Activated CD4-positive, alpha-beta T cell treated with anti-CD3 and anti-CD28 coated beads, Interleukin-2, amount 50 U/mL, for 48 hours (primary cell): Measurements from ENCODE around the gene OTUD5.
"Not testable (repeated sequence)": the region's sequence is repeated elsewhere in the genome, so short reads cannot be mapped to it uniquely, and the experiment has no call there.

Source experiments
- DNase-seq, 2 experiments: peaks; one replicate each; pipeline ENCODE4 v3.0.0-alpha.2; 2020

The OTUD5 gene

DNA sequence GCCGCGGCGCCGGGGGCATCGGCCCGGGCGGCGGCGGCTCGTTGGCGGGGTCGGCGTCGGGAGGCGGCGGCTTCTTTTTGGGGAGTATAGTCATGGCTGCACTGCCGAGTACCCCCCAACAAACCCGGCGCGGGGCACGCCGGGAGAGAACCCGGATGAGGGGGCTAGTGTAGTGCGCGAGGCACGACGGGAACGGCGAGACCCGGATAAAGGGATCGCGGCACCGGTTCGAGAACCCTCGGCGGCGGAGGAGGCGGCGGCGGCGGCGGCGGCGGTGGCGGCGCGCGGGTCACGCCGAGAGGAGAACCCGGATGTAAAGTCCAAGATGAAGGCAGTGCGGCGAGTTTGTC, at the start of gene OTUD5:
TSS of gene OTUD5 (minus strand) at position 131 of the 350 bp plus-strand sequence. CDS start at position 94, 37 bp downstream.
- DNase-seq = peak; percentile 62 to 73

GRCh38 chrX:49003696-49004095, 46.3 kb upstream of the OTUD5 start:
- DNase-seq = no peak

GRCh38 chrX:49002091-49002935, 44.9 kb upstream of the OTUD5 start, which contains the start of gene GRIPAP1:
Gene GRIPAP1, minus strand, starts transcription at chrX:49002264. Its CDS starts 35 bp downstream, at chrX:49002229.
- DNase-seq = peak; percentile 74 to 75

- DNase-seq = peak; percentile 37 to 50
Observed at GRCh38 chrX:49001521-49002090, 44.2 kb upstream of the OTUD5 start.

DNA sequence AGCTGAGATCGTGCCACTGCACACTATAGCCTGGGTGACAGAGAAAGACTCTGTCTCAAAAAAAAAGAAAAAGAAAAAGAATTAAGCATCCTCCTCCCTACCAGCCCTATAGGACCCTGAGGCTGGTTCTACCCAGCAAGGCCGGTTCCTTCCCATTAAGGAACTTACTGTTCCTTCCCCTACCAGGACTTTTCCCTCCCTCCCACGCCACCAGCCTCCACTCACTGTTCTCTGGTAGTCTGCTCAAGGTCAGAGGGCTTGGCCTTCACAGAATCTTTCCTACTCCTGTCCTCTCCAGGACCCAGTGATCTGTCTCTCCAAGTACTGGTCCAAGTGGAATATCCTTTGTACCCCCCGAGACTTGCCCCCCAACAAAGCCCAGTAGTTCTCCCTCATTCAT, 43.2 kb upstream of the OTUD5 start:
- no peak for DNase-seq

- DNase-seq = no peak
Observed at GRCh38 chrX:48999030-48999429, 41.6 kb upstream of the OTUD5 start.

GRCh38 chrX:48998391-48998790, 41.0 kb upstream of the OTUD5 start:
- no peak for DNase-seq

GRCh38 chrX:48997865-48998264, 40.5 kb upstream of the OTUD5 start:
- DNase-seq = no peak

GRCh38 chrX:48997455-48997854, 40.0 kb upstream of the OTUD5 start:
- no peak for DNase-seq

GRCh38 chrX:48996969-48997368, 39.6 kb upstream of the OTUD5 start:
- DNase-seq = no peak

GRCh38 chrX:48992341-48992740, 34.9 kb upstream of the OTUD5 start:
- DNase-seq = no peak

GRCh38 chrX:48989483-48989882, 32.1 kb upstream of the OTUD5 start:
- no peak for DNase-seq

DNA sequence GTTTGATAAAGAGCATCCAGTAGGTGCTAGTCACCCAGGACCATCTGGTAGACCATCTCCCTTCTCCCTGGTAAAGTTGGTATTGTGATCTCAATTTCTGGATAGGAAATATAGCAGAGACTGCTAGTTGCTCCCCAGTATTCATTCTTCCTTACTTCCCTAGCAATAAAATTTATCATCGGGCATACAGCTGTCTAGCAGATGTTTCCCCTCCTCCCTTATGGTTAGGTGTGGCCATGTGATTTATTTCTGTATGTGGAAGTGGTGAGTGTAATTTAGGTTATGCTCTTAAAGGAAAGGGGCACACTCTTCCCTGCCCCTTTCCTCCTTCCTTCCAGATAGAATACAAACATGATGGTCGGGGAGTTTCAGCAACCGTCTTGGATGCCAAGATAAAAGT, 26.5 kb upstream of the OTUD5 start:
- DNase-seq = no peak

- DNase-seq = no peak
Observed at GRCh38 chrX:48983081-48983480, 25.7 kb upstream of the OTUD5 start.

DNA sequence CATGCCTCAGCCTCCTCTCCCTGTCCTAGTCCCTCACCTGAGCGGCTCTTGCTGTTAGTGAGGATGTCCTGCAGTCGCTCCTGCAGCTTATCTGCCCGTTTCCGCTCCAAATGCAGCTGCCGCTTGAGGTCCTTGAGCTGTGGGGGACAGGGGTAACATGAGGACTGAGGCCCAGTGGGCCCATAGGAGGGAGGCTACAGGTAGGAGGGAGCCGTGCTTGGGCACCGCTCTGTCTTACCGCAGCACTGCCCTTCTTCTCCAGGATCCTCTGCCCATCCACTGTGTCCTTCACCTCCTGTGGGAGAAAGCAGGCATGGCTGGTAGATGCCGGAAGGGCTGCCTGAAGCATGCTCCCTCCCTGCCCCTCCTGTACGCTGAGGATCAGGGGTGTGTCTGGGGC, 23.8 kb upstream of the OTUD5 start:
- DNase-seq = no peak

- not testable (repeated sequence) for DNase-seq
Observed at GRCh38 chrX:48980341-48980740, 22.9 kb upstream of the OTUD5 start.

DNA sequence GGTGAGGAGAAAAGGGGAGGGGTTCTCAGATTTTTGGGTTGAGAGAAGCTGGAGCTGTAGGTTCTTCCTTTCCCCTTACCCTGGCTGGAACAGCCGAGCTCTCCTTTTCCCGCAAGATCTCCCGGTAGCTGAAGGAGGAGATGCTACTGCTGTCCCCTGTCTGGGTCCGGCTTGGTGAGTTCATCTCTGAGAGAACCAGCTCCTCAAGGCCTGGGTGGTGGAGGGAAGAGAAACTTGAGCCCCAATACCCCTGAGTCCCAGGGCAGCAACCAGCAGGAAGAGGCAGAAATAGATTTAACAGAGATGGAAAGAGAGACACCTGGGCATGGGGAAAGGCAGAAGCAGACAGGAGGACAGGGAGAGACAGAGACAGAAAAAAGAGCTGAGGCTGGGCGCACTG, 20.8 kb upstream of the OTUD5 start:
- DNase-seq = no peak

- no peak for DNase-seq
Observed at GRCh38 chrX:48976086-48976485, 18.7 kb upstream of the OTUD5 start.

- no peak for DNase-seq
Observed at GRCh38 chrX:48975541-48975940, 18.1 kb upstream of the OTUD5 start.

DNA sequence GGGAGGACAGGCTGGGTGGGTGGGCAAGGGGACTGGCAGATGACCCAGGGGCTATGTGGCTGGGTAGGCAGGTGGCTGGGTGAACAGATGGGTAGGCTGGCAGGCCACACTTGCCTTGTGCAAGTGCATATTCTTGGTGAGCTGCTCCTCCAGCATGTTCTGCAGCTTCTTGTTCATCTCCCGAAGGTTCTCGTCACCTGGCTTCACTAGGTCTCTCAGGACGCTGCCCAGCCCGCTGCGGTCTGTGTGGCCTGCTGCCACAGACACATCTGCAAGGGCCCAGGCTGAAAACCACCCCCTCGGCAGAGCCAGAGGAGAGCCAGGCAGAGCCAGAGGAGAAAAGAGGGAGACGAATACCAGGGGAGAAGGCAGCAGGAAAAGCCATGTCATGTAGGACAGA, 17.6 kb upstream of the OTUD5 start:
- DNase-seq = no peak

- no peak for DNase-seq
Observed at GRCh38 chrX:48974574-48974973, 17.2 kb upstream of the OTUD5 start.

DNA sequence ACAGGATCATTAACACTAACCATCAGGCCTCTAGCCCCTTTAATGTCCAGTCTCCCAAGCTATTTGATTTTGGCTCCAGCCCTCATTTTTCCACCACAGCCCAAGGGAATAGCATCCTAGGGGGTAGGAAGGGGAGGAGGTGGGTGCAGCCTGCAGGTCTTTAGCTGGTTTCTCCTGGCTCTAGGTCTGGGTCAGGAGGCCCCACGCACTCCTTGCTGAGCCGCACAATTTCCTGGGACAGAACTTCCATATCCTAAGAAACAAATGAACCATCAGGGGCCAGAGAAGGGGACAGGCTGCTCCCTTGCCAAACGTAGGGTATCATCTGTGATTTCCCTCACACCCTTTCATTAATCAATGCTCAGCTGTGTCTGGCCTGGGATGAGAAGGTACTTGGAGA, 16.6 kb upstream of the OTUD5 start:
- no peak for DNase-seq

- DNase-seq = peak; percentile 33 to 43
Observed at GRCh38 chrX:48972220-48973164, 15.1 kb upstream of the OTUD5 start.
